ENCODE measurements around the gene OR6K2.
"Not testable (repeated sequence)": the region's sequence is repeated elsewhere in the genome, so short reads cannot be mapped to it uniquely, and the experiment has no call there.

Gene OR6K2, protein sequence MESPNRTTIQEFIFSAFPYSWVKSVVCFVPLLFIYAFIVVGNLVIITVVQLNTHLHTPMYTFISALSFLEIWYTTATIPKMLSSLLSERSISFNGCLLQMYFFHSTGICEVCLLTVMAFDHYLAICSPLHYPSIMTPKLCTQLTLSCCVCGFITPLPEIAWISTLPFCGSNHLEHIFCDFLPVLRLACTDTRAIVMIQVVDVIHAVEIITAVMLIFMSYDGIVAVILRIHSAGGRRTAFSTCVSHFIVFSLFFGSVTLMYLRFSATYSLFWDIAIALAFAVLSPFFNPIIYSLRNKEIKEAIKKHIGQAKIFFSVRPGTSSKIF

DNA sequence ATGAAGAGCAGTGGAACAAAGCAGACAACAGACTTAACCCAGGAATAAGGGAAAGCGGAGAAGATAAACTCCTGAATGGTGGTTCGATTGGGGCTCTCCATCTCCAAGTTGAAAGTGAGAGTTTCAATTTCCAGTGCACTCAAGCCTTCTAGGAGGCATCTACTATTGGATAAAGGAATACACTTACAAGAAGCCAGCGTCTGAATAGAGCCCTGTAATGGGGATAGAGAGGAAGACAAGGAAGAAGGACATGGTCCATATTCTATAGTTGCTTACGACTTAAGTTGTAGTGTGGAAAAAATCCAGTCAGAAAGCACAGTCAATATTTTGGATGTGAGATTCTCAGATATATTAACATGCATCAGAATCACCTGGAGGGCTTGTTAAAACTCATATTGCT lies at the start of gene OR6K2:
Gene OR6K2 (minus strand): TSS at position 101 of the 400 bp plus-strand sequence. CDS start 0 bp downstream, at position 101.
- no peak for FAIRE-seq

DNA sequence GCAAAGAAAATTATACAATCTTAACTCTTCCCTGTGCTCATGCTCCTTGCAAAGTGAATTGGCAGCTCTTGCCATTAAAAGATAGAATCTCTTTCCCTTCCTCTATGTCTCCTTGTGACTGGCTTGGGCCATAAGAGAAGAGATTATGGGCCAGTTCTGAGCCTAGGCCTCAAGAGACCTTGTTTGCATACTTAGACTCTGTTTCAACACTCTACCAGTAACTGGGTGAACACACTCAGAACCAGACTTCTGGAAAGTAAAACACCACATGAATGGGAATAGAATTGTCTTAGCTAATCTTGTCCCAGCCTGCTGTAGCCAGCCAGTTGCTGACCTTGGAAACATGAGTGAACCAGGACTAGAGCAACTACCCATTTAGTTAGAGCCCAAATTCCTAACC lies 35.4 kb upstream of the OR6K2 start:
- no peak for FAIRE-seq

DNA sequence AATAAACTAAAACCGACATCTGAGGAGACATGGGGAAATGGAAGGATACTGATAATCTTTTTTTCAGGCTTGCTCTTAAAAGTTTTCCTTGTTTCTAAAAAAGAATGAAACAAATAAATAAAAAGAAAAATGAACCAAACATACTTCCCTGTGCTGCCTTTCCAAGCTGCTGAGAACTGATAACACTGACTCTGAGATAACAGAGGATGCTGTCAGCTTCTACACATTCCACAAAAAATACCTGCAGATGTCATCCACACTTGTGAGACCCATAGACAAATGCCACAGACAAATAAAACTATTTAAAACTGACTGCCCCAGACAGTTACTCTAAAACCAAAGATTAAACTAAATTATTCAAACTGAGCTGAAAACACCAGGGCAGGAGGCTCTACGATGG lies 32.1 kb upstream of the OR6K2 start:
- no peak for FAIRE-seq

DNA sequence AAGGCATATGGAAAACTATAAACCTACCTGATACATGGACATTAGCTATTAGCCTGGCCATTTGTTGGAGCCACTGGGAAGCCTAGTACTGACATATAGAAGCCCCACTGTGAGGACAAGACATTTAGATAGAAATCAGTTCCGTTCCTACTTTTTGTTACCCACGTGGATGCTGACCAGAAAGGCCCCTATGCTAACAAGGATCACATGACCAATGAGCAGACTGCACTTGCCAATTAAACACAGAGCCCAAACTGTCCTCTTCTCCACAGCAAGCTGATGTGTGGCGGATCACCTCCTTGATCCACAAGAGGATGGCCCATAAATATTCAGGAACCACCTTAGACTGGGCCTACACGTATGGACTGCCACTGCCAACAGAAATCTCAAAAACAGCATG lies 31.3 kb upstream of the OR6K2 start:
- no peak for FAIRE-seq

DNA sequence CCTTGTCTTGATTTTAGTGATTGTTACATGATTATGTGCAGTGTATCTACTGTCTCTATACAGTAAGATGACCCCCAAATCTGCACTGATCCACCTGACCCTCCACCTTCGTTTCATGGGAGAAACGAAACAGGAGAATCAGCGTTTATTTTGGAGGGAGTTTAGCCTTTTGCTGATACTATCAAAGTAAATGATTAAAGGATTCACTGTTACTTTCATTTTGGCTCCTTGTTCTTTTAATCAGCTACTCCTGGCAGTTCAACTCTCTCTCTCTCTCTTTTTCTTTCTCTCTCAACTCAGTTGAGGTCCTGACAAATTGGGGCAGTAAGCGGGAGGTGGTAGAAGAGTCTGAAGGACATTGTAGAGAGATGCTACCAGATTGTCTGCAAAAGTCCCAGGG lies 30.0 kb upstream of the OR6K2 start:
- FAIRE-seq: no peak

DNA sequence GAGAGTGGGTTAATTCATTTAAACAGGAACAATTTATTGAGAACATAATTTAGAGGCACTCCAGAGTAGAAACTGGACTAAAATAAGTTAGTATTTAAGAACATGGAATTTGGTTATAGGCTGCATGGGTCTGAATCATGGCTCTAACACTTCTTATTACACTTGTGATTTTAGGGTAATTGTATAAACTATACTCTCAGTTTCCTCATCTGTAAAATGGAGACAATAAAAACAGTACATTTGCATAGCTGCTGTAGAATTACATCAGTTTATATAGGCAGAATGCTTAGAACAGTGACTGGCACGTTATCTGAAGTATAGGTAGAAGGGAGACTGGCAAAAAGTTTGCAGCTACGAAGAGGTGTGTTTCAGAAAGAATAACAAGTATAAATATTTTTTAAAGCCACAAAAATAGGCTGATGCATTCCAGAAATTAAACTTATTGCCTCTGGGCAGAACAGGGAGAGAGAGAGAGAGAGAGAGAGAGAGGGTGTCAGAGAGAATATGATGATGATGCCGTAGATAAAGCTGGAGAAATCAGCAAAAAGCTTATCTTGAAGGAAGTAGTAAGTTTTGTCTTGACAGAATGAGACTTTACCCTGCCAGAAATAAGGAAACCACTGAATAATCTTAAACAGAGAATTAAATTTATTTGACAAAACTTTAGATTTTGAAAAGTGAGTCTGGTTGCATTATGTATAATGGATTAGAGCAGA lies 28.2 kb upstream of the OR6K2 start:
- no peak for FAIRE-seq

DNA sequence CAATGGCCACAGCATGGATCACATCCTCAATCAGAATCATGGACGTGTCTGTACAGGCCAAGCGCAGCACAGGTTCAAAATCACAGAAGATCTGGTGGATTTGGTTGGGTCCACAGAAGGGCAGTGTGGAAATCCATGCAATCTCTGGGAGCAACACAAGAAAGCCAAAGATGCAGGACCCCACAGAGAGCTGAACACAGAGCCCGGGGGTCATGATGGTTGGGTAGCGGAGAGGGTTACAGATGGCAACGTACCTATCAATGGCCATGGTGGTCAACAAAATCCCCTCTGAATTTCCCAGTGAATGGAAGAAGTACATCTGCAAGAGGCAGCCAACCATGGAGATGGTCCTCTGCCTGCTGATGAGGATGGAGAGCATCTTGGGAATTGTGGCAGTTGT lies 24.0 kb upstream of the OR6K2 start:
- FAIRE-seq: no peak

DNA sequence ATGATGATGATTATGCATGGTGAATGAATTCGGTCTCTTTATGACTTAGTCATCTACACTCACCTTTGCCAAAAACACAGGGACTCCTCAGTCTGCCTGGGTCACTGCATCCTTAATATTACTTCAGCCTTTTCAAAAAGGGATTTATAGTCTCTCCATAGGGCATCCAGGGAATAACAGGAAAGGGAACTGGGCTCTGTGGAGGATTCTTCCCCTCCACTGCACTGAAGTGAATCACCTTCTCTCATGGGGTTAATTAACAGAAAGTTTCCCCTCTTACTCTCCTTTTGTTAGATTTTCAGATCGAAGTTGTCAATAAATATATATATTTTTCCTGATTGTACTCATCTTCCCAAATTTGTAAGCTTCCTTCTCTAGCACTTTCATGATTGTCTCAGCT lies 20.2 kb upstream of the OR6K2 start, which contains the start of gene OR6K3:
Gene OR6K3 (minus strand): TSS at position 101 of the 400 bp plus-strand sequence. CDS start 2,605 bp downstream, outside the sequence.
- no peak for FAIRE-seq

DNA sequence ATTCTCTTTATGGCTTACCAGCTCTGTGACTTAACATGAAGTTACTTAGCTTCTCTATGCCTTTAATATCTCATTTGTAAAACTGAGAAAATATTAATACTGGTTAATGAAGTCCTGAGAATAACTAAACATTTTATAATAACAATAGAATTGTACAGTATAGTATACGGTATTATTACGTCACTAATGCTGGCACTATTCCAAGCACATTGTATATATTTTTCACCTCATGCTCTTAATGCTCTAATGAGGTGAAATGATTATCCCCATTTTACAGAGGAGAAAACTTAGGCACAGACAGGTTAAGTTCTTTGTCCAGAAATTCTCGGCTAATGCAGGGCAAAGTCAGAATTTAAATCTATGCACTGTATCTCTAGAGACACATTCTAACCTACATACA lies 19.2 kb upstream of the OR6K2 start:
- no peak for FAIRE-seq

DNA sequence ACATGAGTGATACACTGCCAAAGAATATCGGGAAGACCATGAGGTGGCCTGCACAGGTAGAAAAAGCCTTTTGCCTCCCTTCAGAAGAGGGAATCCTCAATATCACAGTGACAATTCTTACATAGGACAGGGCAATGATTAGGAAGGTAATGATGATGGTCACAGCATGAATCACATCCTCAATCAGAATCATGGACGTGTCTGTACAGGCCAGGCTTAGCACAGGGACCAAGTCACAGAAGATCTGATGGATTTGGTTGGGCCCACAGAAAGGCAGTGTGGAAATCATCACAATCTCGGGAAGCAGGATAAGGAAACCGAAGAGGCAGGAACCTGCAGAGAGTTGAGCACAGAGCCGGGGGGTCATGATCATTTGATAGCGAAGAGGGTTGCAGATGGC lies 16.9 kb upstream of the OR6K2 start:
- no peak for FAIRE-seq

DNA sequence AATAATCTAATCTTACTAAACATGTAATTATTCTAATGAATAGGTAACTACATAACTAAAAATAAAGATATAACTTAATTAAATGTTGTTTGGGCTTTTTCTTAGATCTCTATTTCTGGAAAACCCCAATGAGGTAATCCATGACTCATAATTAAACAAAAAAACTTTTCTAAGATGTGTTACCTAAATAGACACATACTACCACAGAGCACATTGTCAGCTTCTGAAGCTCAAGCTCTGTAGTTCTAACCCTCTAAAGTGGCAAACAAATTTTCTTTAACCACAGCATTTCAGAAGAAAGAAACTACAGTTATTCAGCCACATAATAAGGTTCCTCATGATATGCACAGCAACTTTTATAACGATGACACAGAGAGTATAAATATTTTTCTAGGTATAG lies 15.9 kb upstream of the OR6K2 start:
- no peak for FAIRE-seq

DNA sequence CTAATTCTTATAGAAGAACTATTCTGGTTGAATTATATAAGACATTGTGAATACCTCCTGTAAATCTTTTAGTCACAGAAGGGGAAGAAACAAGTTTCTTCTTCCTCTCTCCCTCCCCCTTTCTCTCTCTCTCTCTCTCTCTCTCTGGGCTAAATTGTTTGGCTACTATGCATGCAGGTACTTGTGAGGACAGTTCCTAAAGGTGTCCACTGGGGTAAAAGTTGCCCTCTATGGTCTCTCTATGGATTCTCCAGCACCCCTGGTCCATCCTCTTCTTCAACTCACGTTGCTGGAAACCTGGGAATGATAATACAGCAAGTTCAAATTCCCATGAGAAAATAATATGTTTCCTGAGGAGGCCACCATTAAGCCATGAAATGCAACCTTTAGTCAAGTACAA lies 14.3 kb upstream of the OR6K2 start:
- no peak for FAIRE-seq

DNA sequence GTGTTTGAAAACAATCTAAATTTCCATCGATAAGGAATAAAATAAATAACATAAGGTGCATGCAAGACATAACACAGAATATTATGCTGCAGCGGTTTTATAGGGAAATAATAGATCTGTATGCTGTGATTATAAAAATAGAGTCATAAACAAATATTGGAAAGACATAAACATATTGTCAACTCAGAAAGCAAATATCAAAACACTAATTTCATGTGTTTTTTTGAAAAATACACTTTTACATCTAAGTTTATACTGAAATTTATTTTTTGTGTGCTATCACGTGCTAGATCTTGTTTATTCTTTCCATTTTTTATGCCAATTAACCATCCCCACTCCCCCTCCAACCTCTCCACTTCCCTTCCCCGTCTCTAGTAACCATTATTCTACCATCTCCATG lies 10.6 kb upstream of the OR6K2 start:
- FAIRE-seq: no peak

DNA sequence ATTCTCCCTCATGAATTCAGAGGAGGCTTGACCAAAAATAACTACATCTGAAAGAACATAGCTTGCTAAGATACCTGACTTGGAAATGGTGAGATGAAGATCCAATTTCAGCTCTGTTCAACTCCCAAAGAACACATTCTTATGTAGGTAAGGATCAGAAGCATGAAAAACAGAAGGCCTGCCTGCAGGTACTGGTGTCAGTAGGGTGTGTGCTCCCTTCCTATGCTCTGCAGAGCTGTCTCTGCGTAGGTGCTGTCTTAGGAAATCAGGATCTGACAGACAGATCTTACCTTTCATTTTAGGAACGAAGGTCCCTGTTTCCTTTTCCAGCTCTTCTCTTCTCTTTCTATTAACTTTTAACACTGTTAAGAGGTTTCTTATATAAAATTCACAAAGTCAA lies 5.6 kb upstream of the OR6K2 start:
- FAIRE-seq: no peak

DNA sequence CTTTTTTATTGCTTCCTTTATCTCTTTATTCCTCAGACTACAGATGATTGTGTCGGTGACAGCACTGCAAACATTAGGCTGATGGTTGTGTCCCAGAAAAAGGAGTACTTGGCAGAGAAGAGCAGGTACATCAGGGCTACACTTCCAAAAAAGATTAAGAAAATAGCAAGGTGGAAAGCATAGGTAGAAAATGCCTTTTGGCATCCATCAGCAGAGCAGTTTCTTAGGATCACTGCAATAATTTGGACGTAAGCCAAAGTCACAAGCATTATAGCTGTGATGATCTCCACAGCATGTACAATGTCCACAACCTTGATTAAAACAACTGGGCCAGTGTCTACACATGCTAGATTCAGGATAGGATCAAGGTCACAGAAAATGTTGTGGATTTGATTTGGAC lies 5.9 kb downstream of the OR6K2 start:
- FAIRE-seq: no peak

DNA sequence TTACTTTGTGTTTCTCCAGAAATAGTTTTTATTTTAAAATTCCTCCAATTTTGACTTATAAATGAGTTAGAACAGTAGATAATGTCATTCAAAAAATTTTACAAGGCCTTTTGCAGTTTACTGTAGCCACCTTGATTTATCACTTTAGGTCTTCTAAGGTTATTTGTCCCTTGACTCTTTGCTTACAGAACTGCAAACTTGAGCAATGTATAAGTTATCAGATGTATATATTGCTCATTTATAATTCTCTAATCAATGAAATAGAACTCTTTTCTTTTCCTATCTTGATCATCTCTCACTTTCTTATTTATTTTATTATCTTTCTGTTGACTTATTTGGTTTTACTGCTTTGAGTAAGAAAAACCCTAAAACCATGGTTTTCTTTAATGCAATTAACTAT lies 8.1 kb downstream of the OR6K2 start:
- FAIRE-seq: no peak

DNA sequence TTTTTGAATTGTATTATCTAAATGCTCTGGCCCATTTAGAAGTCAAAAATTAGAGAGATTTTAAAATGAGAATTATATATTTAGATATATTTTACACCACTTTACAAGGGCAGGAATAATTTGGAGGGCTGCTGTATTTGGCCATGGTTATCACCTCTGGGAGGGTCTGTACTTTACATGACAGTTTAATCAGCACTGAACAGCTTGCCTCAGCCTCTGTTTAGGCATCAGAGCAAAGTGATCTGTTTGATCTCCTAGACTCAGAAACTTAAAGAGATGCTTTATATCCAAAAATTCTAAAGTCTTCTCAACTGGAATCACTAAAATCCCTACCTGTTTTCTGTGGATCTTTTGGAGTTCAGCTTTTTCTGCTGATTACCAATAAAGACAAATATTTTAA lies 8.5 kb downstream of the OR6K2 start:
- no peak for FAIRE-seq

DNA sequence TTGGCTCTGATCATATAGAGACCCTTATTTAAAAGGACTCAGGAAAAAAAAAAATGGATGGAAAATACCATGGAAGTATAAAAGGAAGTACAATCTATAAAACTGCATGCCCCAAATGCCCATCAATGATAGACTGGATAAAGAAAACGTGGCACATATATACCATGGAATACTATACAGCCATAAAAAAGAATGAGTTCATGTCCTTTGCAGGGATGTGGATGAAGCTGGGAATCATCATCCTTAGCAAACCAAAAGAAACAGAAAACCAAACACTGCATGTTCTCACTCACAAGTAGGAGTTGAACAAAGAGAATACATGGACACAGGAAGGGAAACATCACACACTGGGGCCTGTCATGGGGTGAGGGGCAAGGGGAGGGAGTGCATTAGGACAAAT lies 9.3 kb downstream of the OR6K2 start:
- FAIRE-seq: not testable (repeated sequence)

DNA sequence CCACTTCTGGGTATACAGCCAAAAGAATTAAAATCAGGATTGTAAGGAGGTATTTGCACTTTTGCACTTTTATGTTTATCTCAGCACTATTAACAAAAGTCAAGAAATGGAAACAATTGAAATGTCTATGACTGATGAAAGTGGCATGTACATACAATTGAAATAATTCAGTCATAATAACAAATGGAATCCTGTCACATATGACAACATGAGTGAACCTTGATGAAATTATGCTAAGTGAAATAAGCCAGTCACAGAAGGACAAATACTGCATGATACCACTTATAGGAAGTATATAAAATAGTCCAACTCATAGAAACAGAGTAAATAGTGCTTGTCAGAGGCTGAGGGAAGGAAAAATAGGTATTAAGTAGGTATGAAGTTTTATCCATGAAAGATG lies 10.6 kb downstream of the OR6K2 start:
- no peak for FAIRE-seq

DNA sequence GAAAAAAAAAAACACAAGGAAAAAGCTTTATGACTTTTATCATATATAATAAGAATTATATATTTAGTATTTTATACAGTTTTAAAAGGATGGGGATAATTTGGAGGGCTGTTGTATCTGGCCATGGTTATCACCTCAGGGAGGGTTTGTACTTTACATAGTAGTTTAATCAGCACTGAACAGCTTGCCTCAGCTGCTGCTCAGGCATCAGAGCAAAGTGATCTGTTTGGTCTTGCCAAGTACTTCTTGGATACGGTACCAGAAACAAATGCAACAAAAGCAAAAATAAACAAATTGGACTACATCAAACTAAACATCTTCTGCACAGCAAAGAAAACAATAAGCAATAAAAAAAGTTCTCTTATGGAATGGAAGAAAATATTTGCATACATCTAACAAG lies 11.3 kb downstream of the OR6K2 start:
- no peak for FAIRE-seq

DNA sequence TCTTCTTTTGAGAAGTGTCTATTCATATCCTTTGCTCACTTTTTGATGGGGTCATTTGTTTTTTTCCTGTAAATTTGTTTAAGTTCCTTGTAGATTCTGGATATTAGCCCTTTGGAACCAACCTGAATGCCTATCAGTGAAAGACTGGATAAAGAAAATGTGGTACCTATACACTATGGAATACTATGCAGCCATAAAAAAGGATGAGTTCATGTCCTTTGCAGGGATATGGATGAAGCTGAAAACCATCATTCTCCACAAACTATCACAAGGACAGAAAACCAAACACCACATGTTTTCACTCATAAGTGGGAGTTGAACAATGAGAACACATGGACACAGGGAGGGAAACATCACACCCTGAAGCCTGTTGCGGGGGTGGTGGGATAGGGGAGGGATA lies 12.1 kb downstream of the OR6K2 start:
- not testable (repeated sequence) for FAIRE-seq

DNA sequence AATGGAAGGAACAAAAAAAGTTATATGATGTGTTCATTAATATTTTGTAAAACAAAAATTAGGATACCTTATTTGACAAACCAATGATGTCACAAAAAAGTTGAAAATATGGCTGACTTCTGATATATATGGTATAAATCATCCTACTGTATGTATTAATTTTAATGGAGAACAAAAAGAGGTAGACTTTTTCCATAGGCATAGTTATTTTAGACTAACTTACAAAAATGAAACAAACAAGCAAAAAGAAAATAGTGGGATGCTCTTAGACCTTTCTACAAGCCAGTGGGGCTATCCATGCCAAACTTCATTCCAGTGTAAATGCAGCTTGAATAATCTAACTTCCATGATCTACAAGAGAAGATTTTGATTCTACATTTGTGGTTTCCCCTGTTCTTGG lies 13.4 kb downstream of the OR6K2 start:
- no peak for FAIRE-seq

DNA sequence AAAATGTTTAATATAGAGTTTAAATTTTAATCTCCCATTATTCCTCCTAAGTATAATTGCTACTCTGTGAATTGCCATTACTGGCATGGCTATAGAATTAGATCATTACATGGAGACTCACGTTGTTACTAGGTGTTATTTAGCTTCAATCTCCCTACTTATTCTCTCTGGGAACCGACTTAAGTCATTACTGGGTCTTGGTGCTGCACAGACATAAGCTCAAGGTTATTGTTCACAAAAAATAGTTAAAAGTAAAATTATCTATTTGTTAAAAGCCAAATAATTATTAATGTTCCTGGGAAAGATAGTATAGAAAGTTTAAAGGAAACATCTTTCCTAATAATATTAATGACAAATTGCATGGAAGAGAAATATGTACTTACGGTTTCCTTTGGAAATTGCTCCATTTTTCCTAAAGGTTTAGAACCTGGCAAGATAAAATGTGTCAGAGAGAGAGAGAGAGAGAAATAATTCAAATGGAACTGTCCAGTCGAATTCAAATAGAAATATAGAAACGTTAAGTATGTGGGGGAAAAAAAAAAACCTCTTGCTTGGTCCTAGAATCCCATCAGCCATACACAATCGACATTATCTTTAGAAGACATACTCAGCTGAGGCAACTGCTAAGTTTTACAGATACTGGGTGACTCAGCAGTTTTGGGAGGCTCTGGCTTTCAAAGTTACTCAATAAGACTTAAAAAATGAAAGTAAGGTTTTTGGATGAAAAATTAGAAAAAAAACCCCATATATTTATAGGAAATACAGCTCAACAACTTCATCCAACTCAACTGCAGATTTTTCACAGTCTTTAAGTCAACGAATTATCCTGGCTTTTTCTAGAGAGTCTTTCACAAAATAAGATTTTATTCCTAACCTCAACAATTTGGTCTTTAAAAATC lies 14.1 kb downstream of the OR6K2 start, which contains the start of gene SPTA1:
Gene SPTA1 (minus strand): TSS at position 605 of the 899 bp plus-strand sequence. CDS start 198 bp downstream, at position 407.
- no peak for FAIRE-seq
